ENCODE measurements around the gene CAMSAP1. TPM values are rescaled to one million over a fixed set of nuclear protein-coding genes. Genes with fewer than 3 reads are reported as not detected.
A peak's percentile ranks its signal among the peaks of the same experiment; 100 is the strongest.

The CAMSAP1 gene
- total RNA-seq (2013) = 13.2 TPM
- 1 to 10 TPM in 1 of 3 donors, under 1 TPM in 2; 0.71 to 9.0 (median 0.75) TPM for polyA plus RNA-seq
- polyA minus RNA-seq = 11.9 and 23.1 TPM in 2 replicates
- total RNA-seq = 34.7 to 173 (median 93.8) reads per million in 11 experiments

GRCh38 chr9:135907431-135908092 is at the start of gene CAMSAP1:
Gene CAMSAP1, minus strand, starts transcription at chr9:135907546. Its CDS starts 387 bp downstream, at chr9:135907159.
- Histone ChIP-seq H3K27ac (ENCODE audit: low read depth in 1 of 2, low read length in 2 of 2) (peak within 1 kb of the TSS; percentile 27 to 83), H3K36me3 (replicated peaks in 1 of 2; ENCODE audit: control insufficient read depth in 1 of 2, insufficient read depth in 2 of 2, low read length in 2 of 2) (peaks cover 2 to 19% of the 10 kb centered on the region in 2 donors), H3K4me3 (replicated peaks in 1 of 3; ENCODE audit: low read depth in 2 of 3, low read length in 3 of 3) (peak within 1 kb of the TSS; percentile 69 to 81 (median 77)), H3K9me3 (replicated peaks in 1 of 2; ENCODE audit: control insufficient read depth in 1 of 2, insufficient read depth in 1 of 2, low read length in 2 of 2) (peaks cover 0 to 3% of the 10 kb centered on the region in 2 donors), H3K4me1 (ENCODE audit: control insufficient read depth in 1 of 2, insufficient read depth in 2 of 2, low read length in 2 of 2) (peaks cover 44 to 52% of the 10 kb centered on the region in 2 donors), H3K27me3 (ENCODE audit: control insufficient read depth in 2 of 2, insufficient read depth in 2 of 2, low read length in 2 of 2) (no peaks in the 10 kb centered on the region), H2AFZ (ENCODE audit: insufficient read depth, low read depth, low read length, poor library complexity, severe bottlenecking) (peak within 1 kb of the TSS; percentile 91), H4K20me1 (ENCODE audit: insufficient read depth, low read length) (peaks cover 49% of the 10 kb centered on the region), H3K4me2 (replicated peaks; ENCODE audit: extremely low read depth, low read length, poor library complexity, severe bottlenecking) (peak within 1 kb of the TSS; percentile 92), H3K79me2 (ENCODE audit: insufficient read depth, low read length) (peaks cover 59% of the 10 kb centered on the region), H3K9ac (ENCODE audit: insufficient read depth, low read length, poor library complexity, severe bottlenecking) (peak within 1 kb of the TSS; percentile 81)
- Mint-ChIP-seq H3K4me3 (peak within 1 kb of the TSS; percentile 81 to 89), H3K36me3 (peaks cover 34 to 42% of the 10 kb centered on the region in 2 donors), H3K4me1 (peaks cover 56% of the 10 kb centered on the region), H3K27me3 (ENCODE audit: low read depth in 3 of 3) (peaks cover 0 to 2% (median 0%) of the 10 kb centered on the region in 3 donors), H3K9me3 (peaks cover 0 to 6% (median 0%) of the 10 kb centered on the region in 7 donors), H3K27ac (peak within 1 kb of the TSS in 6 of 7 donors; percentile 35 to 86 (median 78))
- no peak for TF ChIP-seq CTCF (IDR thresholded peaks at IDR 0.05)
- WGBS (ENCODE audit: insufficient coverage) = 0% methylated on average over 85 of the region's 91 CpGs
- intact Hi-C loops (cut with micrococcal nuclease) = loop anchor here (2.0 to 10.0 kb wide), 3 partner anchors 17 to 337 kb away; partner anchors contain the start of genes QSOX2 (in 1 of the 2) and UBAC1 (in 1 of the 2)
- DNase-seq = peak; percentile 89 to 94 (median 93)

GRCh38 chr9:135956802-135957174 is 49.4 kb upstream of the CAMSAP1 start:
- Histone ChIP-seq H3K27ac (ENCODE audit: low read depth in 1 of 2, low read length in 2 of 2) (no peak overlapping the region), H3K79me2 (ENCODE audit: insufficient read depth, low read length) (peaks cover 56% of the 10 kb centered on the region), H3K27me3 (ENCODE audit: control insufficient read depth in 2 of 2, insufficient read depth in 2 of 2, low read length in 2 of 2) (no peaks in the 10 kb centered on the region), H3K9me3 (replicated peaks in 1 of 2; ENCODE audit: control insufficient read depth in 1 of 2, insufficient read depth in 1 of 2, low read length in 2 of 2) (no peaks in the 10 kb centered on the region), H2AFZ (ENCODE audit: insufficient read depth, low read depth, low read length, poor library complexity, severe bottlenecking) (no peak overlapping the region), H3K9ac (ENCODE audit: insufficient read depth, low read length, poor library complexity, severe bottlenecking) (no peak overlapping the region), H4K20me1 (ENCODE audit: insufficient read depth, low read length) (peaks cover 67% of the 10 kb centered on the region), H3K4me1 (ENCODE audit: control insufficient read depth in 1 of 2, insufficient read depth in 2 of 2, low read length in 2 of 2) (peaks cover 28 to 32% of the 10 kb centered on the region in 2 donors), H3K36me3 (replicated peaks in 1 of 2; ENCODE audit: control insufficient read depth in 1 of 2, insufficient read depth in 2 of 2, low read length in 2 of 2) (peaks cover 30 to 36% of the 10 kb centered on the region in 2 donors), H3K4me3 (replicated peaks in 1 of 3; ENCODE audit: low read depth in 2 of 3, low read length in 3 of 3) (no peak overlapping the region), H3K4me2 (replicated peaks; ENCODE audit: extremely low read depth, low read length, poor library complexity, severe bottlenecking) (no peak overlapping the region)
- 98% methylated on average over 5 of the region's 8 CpGs for WGBS (ENCODE audit: insufficient coverage)
- Mint-ChIP-seq H3K27me3 (ENCODE audit: low read depth in 3 of 3) (peaks cover 0 to 1% (median 0%) of the 10 kb centered on the region in 3 donors), H3K27ac (peak overlapping the region in 1 of 7 donors; percentile 73), H3K9me3 (no peaks in the 10 kb centered on the region), H3K36me3 (peaks cover 32 to 53% of the 10 kb centered on the region in 2 donors), H3K4me3 (peak overlapping the region in 1 of 2 donors; percentile 27), H3K4me1 (peaks cover 28% of the 10 kb centered on the region)
- TF ChIP-seq CTCF (IDR thresholded peaks at IDR 0.05) = no peak
- no peak for DNase-seq
- intact Hi-C loops (cut with micrococcal nuclease) = loop anchor here in 1 of 2 donors (10.0 kb wide), 1 partner anchor 748 kb away; no protein-coding TSS in a partner anchor

Measured in CD14-positive monocyte (primary cell).